K562 (cell line): Measurements from ENCODE around the gene MAP1LC3B2. TPM values are rescaled to one million over a fixed set of nuclear protein-coding genes. Genes with fewer than 3 reads are reported as not detected.

ENCODE experiments used
- BCOR ChIP-seq: fragments of 450-650 bp; IDR thresholded peaks from 2 replicates; pipeline ENCODE4 v1.6.1; 2016
- BMI1 ChIP-seq: fragments of 150-350 bp; IDR thresholded peaks from 2 replicates; pipeline ENCODE4 v1.6.1; 2014; ENCODE audit warnings: low read length
- CXXC5 ChIP-seq: fragments of 250-450 bp; sonication (Bioruptor Pico); IDR thresholded peaks from 2 replicates; pipeline ENCODE4 v1.8.0; 2022; ENCODE audit warnings: inconsistent platforms, mild to moderate bottlenecking, moderate library complexity
- GATA2 ChIP-seq: sonication (generic); formaldehyde crosslinking; IDR thresholded peaks from 2 replicates; pipeline ENCODE4 v1.4.0; 2020; ENCODE audit warnings: mild to moderate bottlenecking, missing genetic modification reagents
- GATAD2A ChIP-seq: fragments of 450-650 bp; IDR thresholded peaks from 2 replicates; pipeline ENCODE4 v1.6.1; 2017
- KLF10 ChIP-seq: fragments of 250-450 bp; sonication (Bioruptor Pico); IDR thresholded peaks from 2 replicates; pipeline ENCODE4 v1.6.1; 2021; ENCODE audit warnings: matching md5 sums
- MEIS2 ChIP-seq: fragments of 450-650 bp; IDR thresholded peaks from 2 replicates; pipeline ENCODE4 v1.6.1; 2014; ENCODE audit warnings: mild to moderate bottlenecking; ENCODE audit not compliant: partially characterized antibody
- MNT ChIP-seq, 2 experiments: fragments of 450-650 bp; conservative IDR thresholded peaks; 2 replicates each; pipeline ENCODE4 v1.6.1; 2017; ENCODE audit warnings: mild to moderate bottlenecking in 2 of 2, moderate library complexity in 2 of 2
- NR2C1 ChIP-seq, 2 experiments: fragments of 450-650 bp; IDR thresholded peaks; 2 replicates each; pipeline ENCODE4 v1.6.1; 2017; ENCODE audit warnings: mild to moderate bottlenecking in 2 of 2, antibody characterized with exemption in 1 of 2, inconsistent platforms in 1 of 2, missing compliant biosample characterization in 1 of 2, missing genetic modification characterization in 1 of 2
- NUFIP1 ChIP-seq: fragments of 450-650 bp; IDR thresholded peaks from 2 replicates; pipeline ENCODE4 v1.6.1; 2018; ENCODE audit not compliant: partially characterized antibody
- TCFL5 ChIP-seq: fragments of 250-450 bp; sonication (Bioruptor Pico); conservative IDR thresholded peaks from 2 replicates; pipeline ENCODE4 v1.6.1; 2021; ENCODE audit warnings: mild to moderate bottlenecking, moderate library complexity, matching md5 sums
- YBX1 ChIP-seq: fragments of 450-650 bp; IDR thresholded peaks from 2 replicates; pipeline ENCODE4 v1.7.1; 2016; ENCODE audit warnings: mild to moderate bottlenecking
- ZKSCAN1 ChIP-seq: fragments of 150-350 bp; IDR thresholded peaks from 2 replicates; pipeline ENCODE4 v1.6.1; 2016; ENCODE audit warnings: low read depth, low read length
- ZNF639 ChIP-seq, 2 experiments: fragments of 200-800 bp in 1 of 2; sonication (Bioruptor generic) in 1 of 2; sonication (generic) in 1 of 2; formaldehyde crosslinking in 1 of 2; IDR thresholded peaks in 1 of 2; conservative IDR thresholded peaks in 1 of 2; 2 replicates each; pipeline versions ENCODE4 v1.5.0 to v1.6.1; 2016 to 2020; ENCODE audit warnings: missing compliant biosample characterization in 1 of 2, missing genetic modification characterization in 1 of 2, missing genetic modification reagents in 1 of 2
- ZNF696 ChIP-seq: fragments of 250-450 bp; sonication (Bioruptor Pico); conservative IDR thresholded peaks from 2 replicates; pipeline ENCODE4 v1.4.0; 2020; ENCODE audit warnings: mild to moderate bottlenecking, moderate library complexity
- ZNF76 ChIP-seq: fragments of 250-450 bp; sonication (Bioruptor Pico); IDR thresholded peaks from 2 replicates; pipeline ENCODE4 v1.4.0; 2020; ENCODE audit warnings: mild to moderate bottlenecking, moderate library complexity, borderline replicate concordance
- polyA plus RNA-seq, 8 experiments: library from polyadenylated mRNA; depleted of rRNA in 4 of 8; stranded (reverse) in 5 of 8; unstranded in 3 of 8; fragments of >200 nt; fragmentation: Nextera tagmentation in 2 of 8; fragmentation: Illumina TruSeq in 1 of 8; extraction: Ambion mirVana in 2 of 8; extraction: Trizol in 1 of 8; gene quantifications; 2 replicates each; pipeline versions ENCODE4 v1.2.1 to v1.2.3, GENCODE V29; 2011 to 2014; ENCODE audit warnings: inconsistent platforms in 1 of 8, missing spikeins in 1 of 8
- total RNA-seq, 7 experiments: library from RNA; depleted of rRNA in 6 of 7; stranded (reverse); fragments of >200 nt in 6 of 7; fragmentation: Illumina TruSeq in 2 of 7; extraction: Trizol in 2 of 7; gene quantifications; 2 replicates each; pipeline versions ENCODE4 v1.2.1 to v1.2.3, GENCODE V29; 2011 to 2021; ENCODE audit warnings: low replicate concordance in 1 of 7
- TF ChIP-seq, protein P1 (sequence below), 3 experiments: fragments of 200-800 bp in 1 of 3; fragments of 250-450 bp in 1 of 3; fragments of 450-650 bp in 1 of 3; sonication (Bioruptor Pico) in 1 of 3; sonication (Bioruptor generic) in 1 of 3; formaldehyde crosslinking in 1 of 3; IDR thresholded peaks; 2 replicates each; pipeline versions ENCODE4 v1.6.1 to v1.8.0; 2016 to 2022; ENCODE audit warnings: mild to moderate bottlenecking in 2 of 3, missing genetic modification characterization in 2 of 3, missing compliant biosample characterization in 1 of 3, moderate library complexity in 1 of 3
- TF ChIP-seq, protein P2 (sequence below): fragments of 450-650 bp; conservative IDR thresholded peaks from 2 replicates; pipeline ENCODE4 v1.6.1; 2016; ENCODE audit warnings: missing genetic modification characterization, low read depth, mild to moderate bottlenecking, control low read depth, missing compliant biosample characterization

MAP1LC3B2 gene
- total and polyA plus RNA-seq, 9 of the 15 experiments (the other 6 are each of a cell fraction or from before 2014, with no cell fraction given) = 0.53 to 2.8 (median 0.76) TPM; not detected in 2

- peak; percentile 22; the same call in 1 of the 2 replicates for TF ChIP-seq GATA2
- peak; percentile 7 for TF ChIP-seq MEIS2
- no peak for TF ChIP-seq BMI1
- TF ChIP-seq MNT (conservative IDR thresholded peaks at IDR 0.05) = 0 out of 4 replicates have a peak, but pooled peaks of 1 of the 2 experiments have one; percentile 48
- peak; percentile 62 for TF ChIP-seq CXXC5 (CRISPR knock-in tag)
- TF ChIP-seq TCFL5 (CRISPR knock-in tag) = 0 out of 2 replicates have a peak, but pooled peaks have one; percentile 17
- TF ChIP-seq, protein P1, sequence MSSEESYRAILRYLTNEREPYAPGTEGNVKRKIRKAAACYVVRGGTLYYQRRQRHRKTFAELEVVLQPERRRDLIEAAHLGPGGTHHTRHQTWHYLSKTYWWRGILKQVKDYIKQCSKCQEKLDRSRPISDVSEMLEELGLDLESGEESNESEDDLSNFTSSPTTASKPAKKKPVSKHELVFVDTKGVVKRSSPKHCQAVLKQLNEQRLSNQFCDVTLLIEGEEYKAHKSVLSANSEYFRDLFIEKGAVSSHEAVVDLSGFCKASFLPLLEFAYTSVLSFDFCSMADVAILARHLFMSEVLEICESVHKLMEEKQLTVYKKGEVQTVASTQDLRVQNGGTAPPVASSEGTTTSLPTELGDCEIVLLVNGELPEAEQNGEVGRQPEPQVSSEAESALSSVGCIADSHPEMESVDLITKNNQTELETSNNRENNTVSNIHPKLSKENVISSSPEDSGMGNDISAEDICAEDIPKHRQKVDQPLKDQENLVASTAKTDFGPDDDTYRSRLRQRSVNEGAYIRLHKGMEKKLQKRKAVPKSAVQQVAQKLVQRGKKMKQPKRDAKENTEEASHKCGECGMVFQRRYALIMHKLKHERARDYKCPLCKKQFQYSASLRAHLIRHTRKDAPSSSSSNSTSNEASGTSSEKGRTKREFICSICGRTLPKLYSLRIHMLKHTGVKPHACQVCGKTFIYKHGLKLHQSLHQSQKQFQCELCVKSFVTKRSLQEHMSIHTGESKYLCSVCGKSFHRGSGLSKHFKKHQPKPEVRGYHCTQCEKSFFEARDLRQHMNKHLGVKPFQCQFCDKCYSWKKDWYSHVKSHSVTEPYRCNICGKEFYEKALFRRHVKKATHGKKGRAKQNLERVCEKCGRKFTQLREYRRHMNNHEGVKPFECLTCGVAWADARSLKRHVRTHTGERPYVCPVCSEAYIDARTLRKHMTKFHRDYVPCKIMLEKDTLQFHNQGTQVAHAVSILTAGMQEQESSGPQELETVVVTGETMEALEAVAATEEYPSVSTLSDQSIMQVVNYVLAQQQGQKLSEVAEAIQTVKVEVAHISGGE (CRISPR knock-in tag; IDR thresholded peaks at IDR 0.05) = 0 out of 6 replicates have a peak, but pooled peaks of 1 of the 3 experiments have one; percentile 21
- TF ChIP-seq YBX1 = no peak
- TF ChIP-seq NR2C1 (IDR thresholded peaks at IDR 0.05) = no peak
- peak; percentile 69 for TF ChIP-seq NR2C1 (tag; IDR thresholded peaks at IDR 0.05)
- TF ChIP-seq BCOR = peak; percentile 88
- no peak for TF ChIP-seq ZKSCAN1
- 0 out of 4 replicates have a peak, but pooled peaks of 1 of the 2 experiments have one; percentile 11 for TF ChIP-seq ZNF639 (CRISPR knock-in tag; conservative IDR thresholded peaks at IDR 0.05 in 1 of 2, IDR thresholded peaks at IDR 0.05 in 1 of 2)
- no peak for TF ChIP-seq KLF10 (CRISPR knock-in tag)
- TF ChIP-seq, protein P2, sequence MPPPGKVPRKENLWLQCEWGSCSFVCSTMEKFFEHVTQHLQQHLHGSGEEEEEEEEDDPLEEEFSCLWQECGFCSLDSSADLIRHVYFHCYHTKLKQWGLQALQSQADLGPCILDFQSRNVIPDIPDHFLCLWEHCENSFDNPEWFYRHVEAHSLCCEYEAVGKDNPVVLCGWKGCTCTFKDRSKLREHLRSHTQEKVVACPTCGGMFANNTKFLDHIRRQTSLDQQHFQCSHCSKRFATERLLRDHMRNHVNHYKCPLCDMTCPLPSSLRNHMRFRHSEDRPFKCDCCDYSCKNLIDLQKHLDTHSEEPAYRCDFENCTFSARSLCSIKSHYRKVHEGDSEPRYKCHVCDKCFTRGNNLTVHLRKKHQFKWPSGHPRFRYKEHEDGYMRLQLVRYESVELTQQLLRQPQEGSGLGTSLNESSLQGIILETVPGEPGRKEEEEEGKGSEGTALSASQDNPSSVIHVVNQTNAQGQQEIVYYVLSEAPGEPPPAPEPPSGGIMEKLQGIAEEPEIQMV = 0 out of 2 replicates have a peak, but pooled peaks have one; percentile 34
- TF ChIP-seq ZNF76 (CRISPR knock-in tag) = 0 out of 2 replicates have a peak, but pooled peaks have one; percentile 50
- no peak for TF ChIP-seq ZNF696
- 0 out of 2 replicates have a peak, but pooled peaks have one; percentile 34 for TF ChIP-seq GATAD2A
- peak; percentile 57 for TF ChIP-seq NUFIP1
These were observed 660 bp upstream of the MAP1LC3B2 start (continued) for GRCh38 chr12:116558280-116559161.
